OCI-LY1 (cell line): Measurements from ENCODE around the gene UHRF2.

Source experiments
- CTCF ChIP-seq: fragments of 200-600 bp; sonication (generic), shearing (Covaris generic); IDR thresholded peaks from 2 replicates; pipeline ENCODE4 v1.5.1; 2017; ENCODE audit warnings: mild to moderate bottlenecking, antibody characterized with exemption, low read length, moderate library complexity, mixed read lengths
- EZH2 ChIP-seq: fragments of 200-600 bp; sonication (generic), shearing (Covaris generic); IDR thresholded peaks from 2 replicates; pipeline ENCODE4 v1.8.0; 2017; ENCODE audit warnings: borderline replicate concordance, mixed run types, mild to moderate bottlenecking, antibody characterized with exemption, low read length, moderate library complexity, mixed read lengths

- TF ChIP-seq CTCF (no peak), EZH2 (no peak)
These were observed 16.2 kb downstream of the UHRF2 start for GRCh38 chr9:6428940-6429889.
